Measurements from ENCODE around the gene TBC1D24.

Gene TBC1D24

DNA sequence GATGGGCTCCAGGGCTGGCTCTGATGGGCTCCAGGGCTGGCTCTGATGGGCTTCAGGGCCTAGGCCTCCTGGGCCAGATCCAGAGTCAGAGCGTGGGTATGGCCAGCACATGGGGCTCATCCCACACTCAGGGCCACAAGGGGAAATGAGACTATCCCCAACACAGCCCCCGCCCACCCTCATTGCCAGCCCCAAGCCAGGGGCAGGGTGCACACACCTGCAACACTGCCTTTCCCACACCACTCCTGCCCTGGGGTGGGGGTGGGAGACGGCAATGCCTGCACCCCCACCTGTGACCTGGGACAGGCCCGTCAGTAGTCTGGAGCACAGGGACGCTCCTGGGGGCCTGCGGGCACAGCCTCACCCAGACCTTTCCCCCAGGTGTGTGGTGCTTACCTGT is 24.5 kb downstream of the TBC1D24 start:
- no peak for DNase-seq (ENCODE audit: low read depth)

DNA sequence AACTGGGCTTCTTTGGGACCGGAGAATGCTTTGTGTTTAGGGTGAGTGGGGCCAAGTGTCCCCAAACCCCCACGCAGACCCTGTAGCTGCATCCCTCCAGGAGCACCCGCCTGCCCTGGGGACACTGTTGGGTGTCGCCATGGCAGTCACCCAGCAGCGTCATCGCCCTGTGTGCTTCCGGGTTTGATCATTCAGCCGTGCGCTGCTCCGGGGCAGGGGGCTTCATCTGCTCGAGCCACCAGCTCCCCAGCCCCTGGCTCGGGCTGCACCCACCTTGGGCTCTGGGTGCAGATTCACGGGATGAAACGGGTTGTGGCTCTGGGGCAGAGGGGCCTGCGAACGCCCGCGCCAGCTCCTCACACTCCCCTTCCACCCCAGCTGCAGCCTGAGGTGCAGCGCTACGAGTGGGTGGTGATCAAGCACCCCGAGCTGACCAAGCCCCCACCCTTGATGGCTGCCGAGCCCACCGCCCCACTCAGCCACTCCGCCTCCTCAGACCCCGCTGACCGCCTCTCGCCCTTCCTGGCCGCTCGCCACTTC is 25.0 kb downstream of the TBC1D24 start:
- no peak for DNase-seq (ENCODE audit: low read depth)

DNA sequence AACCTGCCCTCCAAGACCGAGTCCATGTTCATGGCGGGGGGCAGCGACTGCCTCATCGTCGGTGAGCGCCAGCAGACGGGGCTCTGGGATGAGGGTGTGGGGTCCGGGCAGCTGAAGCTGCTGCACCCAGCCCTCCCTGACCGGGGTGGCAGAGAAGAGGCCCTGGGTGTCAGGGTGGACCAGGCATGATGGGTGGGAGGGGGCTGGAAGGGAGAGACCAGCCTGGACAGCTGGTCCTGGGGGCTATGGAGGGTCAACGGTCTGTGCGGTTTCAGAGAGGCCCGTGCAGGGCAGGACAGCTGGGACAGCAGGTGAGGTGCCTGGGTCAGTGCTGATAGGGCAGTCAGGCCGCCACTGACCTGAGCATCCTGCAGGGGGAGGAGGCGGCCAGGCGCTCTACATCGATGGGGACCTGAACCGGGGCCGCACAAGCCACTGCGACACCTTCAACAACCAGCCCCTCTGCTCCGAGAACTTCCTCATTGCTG is 25.5 kb downstream of the TBC1D24 start:
- DNase-seq (ENCODE audit: low read depth), result no peak

DNA sequence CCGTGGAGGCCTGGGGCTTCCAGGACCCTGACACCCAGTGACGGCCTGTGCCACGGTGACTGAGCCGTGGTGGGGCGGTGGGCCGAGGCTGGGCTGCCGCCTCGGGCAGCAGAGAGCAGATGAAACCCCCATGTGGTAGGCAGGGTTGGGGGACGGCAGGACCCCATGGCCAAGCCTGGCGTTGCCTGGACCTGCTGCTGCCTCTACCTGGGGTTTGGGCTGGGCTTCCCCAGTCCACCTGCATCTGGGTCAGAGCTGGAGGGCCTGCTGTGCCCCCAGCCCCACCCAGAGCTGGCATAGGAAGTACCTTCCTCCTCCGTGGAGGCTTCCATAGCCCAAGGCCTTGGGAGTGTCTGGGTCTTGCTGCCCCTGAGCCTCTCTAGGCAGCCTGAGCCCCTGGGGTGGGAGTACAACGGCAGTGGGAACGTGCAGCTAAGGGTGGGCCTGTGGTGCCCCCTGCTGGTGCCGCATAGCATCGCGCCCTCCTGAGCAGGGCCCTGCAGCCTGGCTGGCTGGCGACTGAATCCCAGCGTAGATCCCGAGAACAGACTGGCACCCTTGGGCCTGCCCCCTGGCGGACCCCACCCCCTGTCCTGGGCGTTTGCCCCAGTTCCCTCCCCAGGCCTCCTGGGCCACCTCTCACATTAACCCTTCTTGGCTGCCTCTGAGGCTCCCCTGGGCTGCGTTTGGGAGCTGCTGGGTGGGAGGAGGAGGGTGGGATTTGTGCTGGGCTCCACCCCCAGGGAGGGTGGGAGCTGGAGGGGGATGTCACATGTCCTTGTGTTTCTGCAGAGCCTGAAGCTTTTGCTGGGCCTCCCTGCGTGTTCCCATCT is 26.2 kb downstream of the TBC1D24 start:
- peak; percentile 73 for DNase-seq (ENCODE audit: low read depth)

GRCh38 chr16:2501946-2502895 is 27.3 kb downstream of the TBC1D24 start:
- no peak for DNase-seq (ENCODE audit: low read depth)

DNA sequence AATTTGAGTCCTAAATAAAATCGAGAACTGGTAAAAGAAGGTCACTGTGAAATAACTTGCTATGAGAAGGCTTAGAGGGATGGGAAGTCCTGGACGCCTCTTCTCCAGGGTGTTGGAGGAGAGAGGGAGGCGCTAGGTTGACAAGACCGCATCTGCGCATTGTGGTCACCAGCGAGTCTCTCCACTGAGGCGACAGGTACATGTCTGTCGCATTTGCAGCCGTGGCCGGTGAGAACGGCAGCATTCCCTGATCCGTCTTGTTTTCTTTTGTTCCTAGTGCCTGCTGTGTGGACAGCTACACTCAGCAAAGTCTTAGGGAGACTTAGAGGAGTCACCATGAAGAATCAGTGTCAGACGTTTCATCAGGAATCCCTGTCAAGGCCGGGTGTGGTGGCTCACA is 30.8 kb downstream of the TBC1D24 start:
- DNase-seq (ENCODE audit: low read depth), result no peak

DNA sequence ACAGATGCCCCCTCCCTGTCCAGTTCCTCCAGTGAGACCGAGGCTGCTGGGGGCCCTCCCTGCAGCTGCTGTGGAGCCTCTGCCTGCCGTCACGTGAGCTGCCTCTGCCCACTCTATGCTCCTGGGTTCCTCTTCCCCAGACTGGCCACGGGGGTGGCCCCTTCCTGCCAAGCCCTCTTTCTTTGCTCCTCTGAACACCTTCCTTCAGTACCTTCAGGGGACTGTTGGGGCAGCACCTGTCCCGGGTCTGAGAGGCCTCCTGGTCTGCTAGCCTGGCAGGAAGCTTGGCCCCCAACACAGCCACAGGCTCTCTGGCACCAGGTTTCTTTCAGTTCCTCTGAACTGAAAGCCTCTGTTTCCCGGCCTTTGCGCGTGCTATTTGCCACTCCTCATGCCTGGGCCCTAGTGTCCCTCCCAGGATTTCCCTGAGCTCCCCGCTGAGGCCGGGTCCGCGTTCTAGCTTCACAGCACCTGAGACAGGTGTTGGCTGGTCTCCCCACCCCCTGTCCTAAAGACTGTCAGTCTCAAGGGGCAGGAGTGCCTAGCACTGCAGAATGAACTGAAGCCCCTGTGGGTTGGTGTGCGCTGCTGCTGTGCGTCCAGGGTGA is 32.2 kb downstream of the TBC1D24 start:
- no peak for DNase-seq (ENCODE audit: low read depth)

DNA sequence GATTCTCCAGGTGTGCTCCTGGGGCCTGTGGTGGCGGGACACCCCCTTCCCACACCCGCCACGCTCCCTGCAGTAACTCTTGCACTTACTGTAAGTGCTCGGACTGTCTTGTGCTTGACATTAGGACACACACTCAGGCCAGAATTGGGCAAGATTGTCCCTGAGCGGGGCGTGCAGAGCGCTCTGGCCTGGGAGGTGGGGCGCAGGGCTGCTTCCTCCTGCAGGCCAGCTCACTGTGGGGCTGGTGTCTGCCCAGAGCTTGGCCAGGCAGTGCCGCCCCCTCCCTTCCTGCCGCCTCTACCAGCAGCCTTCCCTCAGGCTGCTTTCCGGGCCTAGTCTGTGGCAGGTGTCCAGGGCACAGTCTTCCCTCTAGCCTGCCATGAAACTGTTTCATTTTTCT is 32.7 kb downstream of the TBC1D24 start:
- DNase-seq (ENCODE audit: low read depth), result no peak

DNA sequence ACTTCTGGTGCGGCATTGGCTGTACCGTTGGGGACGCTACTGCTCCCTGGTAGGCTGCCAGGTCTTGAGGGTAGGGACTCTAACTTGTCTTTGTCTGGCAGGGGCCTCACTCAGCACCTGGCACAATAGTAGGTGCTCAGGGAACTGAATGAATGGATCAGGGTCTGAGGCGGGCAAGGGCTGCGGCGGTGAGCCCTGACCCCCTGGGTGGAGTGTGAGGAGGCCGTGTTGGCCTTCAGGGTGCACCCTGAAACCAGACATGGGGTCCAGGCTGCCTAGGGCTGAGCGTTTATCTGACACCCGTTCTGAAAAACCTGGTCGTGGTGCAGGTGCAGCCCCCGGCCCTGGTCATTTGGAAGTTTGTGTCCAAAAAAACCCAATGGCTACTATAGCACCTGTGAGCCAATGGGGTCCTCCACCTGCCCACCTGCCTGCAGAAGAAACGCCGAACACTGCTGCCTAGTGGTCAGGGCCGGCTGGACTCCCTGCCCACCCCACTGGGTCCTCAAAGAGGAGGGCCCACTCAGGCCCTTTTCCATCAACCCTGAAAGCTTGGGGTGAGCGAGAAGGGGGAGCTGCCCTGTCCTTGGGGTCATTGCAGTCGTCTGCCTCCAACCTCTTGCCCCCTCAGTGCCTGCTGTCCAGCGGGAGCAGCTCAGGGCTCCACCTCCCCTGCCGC is 33.9 kb downstream of the TBC1D24 start:
- no peak for DNase-seq (ENCODE audit: low read depth)

DNA sequence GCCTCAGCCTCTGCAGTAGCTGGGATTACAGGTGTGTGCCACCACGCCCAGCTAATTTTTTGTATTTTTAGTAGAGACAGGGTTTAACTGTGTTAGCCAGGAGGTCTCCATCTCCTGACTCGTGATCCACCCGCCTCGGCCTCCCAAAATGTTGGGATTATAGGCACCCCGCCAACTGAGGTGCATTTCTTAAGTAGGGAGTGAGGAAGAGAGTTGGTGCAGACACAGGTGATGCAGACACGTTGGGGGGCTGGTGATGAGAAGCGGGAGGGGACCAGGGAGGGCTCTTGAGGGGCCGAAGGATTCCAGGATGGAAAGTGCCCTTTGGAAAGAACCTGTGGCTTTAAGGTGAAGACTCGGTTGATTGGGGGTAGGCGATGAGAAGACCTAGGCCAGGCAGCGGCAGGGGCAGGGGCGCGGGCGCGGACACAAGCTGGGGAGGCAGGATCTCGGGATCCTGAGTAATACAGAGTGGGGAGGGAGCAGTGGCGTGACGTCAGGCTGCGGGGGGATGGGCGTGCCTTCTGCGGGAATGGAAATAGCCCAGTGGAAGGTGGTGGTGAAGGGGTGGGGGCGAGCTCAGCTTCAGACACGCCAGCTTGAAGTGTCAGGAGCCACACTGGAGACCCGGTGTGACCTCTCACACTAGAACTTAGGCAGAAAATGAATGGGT is 36.3 kb downstream of the TBC1D24 start:
- DNase-seq (ENCODE audit: low read depth), result no peak

DNA sequence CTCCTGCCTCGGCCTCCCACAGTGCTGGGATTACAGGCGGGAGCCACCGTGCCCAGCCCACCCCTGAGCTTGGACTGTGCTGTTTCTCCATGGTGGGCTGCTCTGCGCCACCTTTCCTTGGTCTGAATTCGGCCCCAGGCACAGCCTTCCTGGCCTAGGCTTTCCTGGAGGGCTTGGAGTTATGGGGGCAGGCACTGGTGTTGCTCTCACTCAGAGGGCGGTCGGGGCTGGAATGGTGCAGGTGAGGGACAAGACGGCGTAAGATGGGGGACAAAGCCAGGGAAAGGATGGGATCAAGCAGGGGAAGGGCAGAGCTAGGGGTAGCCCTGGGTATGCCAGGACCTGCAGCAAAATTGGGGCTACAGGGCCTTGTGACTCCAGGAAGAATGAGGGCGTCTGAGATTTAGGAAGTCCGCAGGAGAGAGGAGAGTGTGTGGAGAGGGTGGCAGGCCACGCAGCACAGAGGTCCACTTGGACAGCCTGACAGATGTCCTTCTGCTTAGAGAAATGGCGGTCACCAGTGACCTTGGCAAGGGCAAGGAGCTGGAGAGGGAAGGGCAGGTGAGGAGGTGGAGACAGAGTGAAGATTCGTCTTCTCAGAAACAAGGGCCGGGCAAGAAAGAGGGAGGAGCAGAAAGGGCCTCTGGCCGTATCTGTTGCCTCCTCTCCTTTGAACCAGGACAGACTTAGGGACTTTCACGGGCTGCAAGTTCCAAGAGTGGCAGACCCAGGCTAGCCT is 37.2 kb downstream of the TBC1D24 start:
- DNase-seq (ENCODE audit: low read depth), result no peak

GRCh38 chr16:2512735-2513404 is 37.9 kb downstream of the TBC1D24 start:
- DNase-seq (ENCODE audit: low read depth), result no peak

- DNase-seq (ENCODE audit: low read depth), result peak; percentile 83
These were observed 38.7 kb downstream of the TBC1D24 start, which contains the start of gene ATP6V0C for GRCh38 chr16:2513405-2514332. TSS of gene ATP6V0C (plus strand) at chr16:2513952. CDS start at chr16:2514104, 152 bp downstream.

DNA sequence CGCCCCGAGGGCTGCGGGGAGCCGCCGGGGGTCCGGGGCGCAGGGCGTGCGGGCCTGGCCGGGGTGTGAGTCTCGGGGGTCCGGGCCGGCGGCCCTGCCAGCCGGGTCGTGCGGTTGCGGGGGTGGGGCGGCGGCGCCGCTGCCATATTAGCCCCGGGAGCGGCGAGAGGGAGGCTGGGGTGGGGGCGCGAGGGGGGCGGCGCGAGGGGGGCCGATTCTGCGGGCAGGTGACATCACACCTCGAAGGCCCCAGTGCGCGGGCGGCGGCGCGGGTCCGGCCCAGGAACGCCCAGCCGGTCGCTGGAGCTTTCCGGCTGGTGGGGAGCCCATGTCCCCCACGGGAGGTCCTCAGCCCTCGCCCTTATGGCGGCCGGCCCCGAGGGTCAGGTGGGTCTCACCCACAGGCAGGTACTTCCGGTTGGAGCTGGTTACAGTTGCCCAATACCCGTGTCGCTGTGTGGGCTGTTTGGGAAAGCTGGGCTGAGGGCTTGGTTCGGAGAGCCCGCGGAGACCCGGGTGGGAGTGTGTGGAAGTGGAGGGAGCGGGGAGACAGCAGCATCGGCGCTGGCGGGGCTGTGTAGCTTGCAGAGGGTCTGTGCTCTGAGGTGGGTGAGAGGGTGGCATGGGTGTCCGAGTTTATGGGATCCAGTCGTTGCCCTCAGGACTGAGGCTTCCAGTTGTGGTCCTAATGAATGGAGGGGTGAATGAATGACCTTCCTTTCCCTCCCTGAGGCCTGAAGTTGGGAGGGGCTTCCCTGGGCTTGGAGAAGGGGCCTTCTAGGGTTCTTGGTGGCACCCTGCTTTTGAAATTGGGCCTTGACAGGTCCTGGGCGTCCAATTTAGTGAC is 39.6 kb downstream of the TBC1D24 start:
- DNase-seq (ENCODE audit: low read depth), result no peak

DNA sequence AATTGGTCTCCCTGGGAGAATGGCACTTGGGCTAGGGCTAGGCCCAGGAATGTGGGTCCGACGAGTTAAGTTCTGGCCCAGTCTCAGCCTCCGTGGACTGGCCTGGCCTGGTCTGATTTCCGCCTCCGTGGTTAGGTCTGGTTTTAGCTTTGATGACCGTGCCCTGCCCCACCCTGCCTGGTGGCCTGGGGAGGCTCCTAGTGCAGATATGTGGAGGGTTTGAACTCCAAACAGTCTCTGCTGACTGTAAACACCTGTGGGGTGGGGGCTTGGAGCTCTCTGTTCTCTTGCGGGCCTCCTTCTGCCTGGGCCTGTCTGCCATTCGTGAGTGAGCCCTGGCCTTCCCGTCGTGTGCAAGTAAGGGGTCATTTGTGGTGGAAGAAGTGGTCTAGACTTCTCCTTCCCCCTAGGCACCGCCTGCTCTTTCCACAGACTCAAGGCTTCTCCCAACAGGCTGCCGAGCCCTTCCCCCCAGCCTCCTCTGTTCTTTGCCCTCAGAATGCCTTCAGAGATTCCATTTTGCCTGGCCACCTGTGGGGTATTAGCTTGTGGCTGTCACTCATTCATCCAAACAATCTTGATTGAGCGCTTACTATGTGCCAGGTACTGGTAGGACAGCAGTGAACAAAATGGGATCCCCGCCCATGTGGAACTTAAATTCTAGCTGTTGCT is 40.4 kb downstream of the TBC1D24 start:
- no peak for DNase-seq (ENCODE audit: low read depth)

DNA sequence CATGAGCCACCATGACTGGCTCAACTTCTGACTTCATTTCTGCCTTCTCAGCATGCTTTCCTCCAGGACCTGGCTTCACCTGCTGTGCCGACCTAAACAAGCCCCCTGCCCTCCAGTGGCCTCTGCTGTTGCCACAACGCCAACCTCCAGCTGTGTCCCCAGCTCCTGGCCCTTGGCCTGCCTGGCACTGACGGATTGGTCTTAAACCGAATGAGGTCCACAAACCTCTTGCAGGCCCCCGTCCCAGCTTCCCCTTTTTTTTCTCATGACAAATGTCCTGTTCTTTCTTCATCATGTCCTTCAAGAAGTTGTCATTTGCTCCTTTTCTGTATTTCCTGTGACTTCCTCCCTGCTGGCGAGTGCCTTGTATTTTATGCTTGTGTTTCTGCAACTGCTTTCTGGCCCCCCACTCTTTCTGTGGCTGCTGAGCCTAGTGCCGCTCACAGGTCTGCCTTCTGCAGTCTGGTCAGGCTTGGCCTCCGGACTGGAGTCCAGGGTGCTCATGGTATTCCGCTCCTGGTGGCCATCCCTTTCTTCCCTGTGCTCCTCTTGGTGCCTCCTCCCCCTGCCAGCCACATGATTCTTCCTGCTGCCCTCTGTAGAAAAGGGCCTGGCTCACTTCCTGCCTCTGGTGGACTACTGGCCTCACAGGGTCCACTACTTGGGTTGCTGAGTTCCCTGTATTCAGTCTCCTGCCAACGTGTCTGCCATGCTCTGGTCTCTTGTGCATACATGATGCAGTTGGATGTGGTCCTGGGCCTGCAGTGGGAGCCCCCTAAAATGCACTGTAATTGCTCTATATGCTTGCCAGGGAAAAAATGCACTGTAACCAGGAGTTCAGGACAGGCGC is 41.7 kb downstream of the TBC1D24 start:
- no peak for DNase-seq (ENCODE audit: low read depth)

Measured in stimulated activated CD8-positive, alpha-beta memory T cell treated with anti-CD3 and anti-CD28 coated beads, Interleukin-4, amount 100 ng/mL, for 24 hours (primary cell).